ENCODE data around the gene COL4A2.

COL4A2 gene

DNA sequence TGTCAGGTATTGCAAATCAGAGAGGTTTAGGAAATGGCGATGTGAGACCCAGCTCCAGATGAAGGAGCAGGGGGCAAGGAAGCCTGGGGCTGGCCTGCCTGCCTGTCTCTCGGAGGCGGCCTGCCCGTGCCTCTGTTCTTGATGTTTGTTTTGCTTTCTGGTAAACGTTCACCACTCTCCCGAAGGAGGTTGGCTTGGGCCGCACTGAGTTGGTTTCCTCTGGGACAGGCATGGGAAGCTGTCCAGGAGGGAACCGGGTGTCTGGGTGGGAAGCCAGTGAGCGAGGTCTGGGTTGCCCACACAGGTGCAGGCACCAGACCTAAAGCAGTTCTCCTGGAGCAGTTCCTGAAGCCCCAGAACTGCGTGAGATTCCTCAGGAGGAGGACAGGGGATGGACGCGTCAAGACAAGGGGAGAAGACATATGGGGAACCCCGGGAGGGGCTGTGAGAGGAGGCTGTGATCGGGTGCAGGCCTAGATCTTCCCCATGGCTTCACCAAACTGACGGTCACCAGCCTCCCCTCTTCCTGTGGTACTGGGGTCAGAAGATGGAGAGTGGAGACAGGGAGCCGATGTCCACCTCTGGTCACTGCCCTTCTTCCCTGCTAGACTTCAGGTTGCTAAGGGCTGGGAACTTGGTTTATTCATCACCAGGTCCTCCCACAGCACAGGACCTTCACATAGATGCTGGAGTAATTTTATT, 15.2 kb downstream of the COL4A2 start:
- DNase-seq (ENCODE audit: low spot score): no peak

DNA sequence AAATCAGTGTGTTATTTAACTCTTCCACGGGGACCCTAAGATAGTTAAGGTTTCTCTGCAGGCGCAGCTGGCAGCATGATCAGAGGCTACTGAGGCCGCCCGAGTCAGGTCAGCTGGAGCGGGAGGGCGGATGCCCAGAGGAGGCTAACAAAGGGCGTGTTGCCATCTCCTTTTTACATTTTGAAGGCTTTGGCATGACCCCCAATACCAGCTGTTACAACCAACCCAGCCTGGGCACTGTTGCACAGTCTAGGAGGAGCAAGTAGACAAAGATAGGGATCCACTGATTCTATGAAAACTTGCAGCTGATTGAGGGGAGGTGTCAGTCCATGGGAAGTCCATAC, 15.7 kb downstream of the COL4A2 start:
- no peak for DNase-seq (ENCODE audit: low spot score)

DNA sequence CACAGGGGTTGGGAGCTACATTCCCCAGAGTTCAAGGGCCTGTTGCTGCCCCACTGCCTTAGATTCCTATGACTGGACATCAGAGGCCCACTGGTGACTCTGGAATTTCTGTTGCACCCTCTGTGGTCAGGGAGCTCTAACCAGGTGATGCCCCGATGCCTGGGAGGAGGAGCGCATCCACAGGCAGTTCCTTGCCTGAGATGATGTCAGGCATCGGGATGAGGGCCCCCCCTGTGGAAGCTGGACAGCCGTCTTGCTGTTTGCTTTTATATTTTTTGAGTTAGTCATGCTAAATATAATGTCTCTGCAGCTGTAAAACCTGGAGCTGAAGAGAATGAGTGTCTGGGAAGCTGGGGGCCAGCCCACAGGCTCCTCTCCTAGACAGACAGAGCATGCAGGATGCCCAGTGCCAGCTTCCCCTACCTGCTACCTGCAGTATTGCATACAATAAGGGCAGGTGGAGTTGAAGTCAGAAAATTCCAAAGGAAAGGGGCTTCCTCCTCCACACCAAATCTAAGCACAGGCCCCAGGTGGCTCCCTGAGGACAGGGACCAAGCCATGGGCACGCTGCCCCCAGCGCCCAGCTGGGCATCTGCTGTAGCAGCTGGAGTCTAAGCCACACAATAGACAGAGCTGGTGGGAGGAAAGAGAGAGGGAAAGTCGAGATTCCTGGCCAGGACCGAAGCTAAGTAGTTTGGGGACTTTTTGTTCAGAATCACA, 16.2 kb downstream of the COL4A2 start:
- DNase-seq (ENCODE audit: low spot score): no peak

DNA sequence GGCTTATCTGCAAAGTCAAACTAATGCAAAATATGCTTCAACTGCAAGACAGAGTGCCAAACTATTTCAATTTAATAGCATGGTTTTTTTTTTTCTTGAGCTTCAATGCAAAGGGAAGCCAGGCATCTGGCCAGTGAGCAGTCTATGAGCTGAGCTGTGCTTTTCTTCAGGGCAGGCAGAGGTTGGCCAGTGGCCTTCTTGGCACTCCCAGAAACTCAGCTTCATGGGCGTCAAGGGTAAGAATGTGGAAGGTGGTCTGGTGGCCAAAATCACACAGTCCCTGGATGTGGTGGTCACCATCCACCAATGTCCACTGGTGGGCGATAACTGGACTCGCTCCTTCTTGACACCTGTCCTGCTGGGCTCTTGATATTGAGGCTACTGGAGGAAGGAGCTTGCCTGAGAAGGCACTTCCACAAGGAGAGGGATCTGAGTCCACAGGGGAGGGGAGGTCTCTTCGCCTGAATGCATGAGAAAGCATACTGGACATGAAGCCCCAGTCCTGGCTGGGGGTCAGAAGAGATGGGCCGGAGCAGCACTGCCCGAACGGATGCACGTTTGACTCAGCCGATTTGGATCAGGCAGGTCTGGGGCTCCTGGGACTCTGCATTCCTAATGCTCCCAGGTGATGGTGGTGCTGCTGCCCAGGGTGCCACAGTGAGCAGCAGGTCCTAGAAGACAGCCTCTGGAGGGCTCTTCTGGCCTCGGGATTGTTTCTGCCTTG, 17.1 kb downstream of the COL4A2 start:
- no peak for DNase-seq (ENCODE audit: low spot score)

DNA sequence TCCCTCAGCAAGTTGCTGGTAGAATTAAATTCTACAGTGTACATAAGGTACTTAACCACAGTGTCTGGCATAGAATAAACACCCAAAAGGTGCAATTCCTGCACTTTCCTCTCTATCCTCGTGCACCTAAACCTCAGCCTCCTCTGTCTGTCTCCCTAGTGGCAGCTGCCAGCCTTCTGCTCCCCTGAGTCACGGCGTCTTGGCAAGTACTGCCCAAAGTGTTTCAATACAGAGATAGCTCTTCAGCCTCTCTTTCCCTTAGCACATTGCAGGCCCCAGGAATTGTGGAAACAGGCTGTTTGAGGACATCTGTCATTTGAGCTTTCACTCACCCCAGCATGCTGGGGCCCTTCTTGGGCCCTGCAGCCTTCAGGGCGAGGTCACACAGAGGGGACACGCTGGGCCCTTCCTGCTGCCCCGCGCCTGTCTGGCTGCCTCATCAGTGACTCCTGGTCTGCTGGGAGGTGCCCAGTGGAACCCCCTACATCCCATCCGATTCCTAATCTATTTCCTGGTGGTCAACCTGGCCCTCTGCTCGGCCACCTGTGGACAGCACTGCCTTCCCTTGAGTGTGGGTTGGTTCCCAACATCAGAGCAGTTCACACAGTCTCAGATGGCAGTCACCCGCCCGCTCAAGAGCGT, 19.3 kb downstream of the COL4A2 start:
- DNase-seq (ENCODE audit: low spot score): no peak

DNA sequence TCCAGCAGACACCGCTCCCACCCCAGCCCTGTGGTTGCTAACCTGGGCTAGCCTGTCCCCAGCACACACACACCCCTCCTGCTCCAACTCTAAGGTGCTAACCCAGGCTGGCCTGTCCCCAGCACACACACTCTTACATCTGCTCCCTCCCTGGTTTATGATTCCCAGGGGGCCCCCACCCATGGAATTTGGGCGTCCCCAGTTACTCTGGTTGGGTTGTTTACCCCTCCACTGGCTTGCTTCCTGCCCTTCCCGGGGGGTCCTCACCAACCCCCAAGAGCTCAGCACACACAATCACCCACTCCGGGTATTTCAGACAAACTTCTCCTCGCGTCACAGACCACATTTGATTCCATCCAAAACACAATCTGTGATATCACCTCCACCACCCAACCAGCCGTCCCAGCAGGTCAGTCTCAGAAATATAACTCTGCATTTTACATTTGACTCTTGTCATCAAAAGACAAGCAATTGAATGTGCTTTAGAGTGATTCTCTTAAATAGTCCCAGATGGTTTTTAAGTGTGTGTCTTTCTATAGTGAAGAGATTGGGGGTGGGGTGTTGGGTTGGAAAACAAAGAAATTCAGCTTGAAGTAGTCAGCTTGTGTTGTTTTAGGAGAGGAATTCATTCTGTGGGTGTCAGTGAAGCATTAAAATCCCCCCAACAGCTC, 20.1 kb downstream of the COL4A2 start:
- DNase-seq (ENCODE audit: low spot score): no peak

DNA sequence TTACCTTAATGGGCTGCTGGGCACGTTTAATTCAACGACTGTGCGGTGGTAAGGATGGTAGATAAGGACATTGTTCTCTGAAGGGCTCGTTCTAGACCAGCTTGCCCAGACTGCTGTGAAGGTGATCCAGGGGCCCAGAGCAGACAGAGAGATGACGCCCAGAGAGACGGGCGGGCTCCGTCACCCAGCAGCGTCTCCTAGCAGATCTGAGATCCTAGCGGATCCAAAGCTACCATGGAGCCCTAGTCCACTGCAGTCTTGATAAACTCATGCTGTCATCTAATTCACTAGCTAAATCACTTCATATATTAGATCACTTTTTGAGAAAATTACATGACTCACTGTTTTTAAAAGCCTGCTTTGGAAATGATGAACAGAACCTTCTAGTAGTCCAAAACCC, 21.5 kb downstream of the COL4A2 start:
- DNase-seq (ENCODE audit: low spot score): no peak

DNA sequence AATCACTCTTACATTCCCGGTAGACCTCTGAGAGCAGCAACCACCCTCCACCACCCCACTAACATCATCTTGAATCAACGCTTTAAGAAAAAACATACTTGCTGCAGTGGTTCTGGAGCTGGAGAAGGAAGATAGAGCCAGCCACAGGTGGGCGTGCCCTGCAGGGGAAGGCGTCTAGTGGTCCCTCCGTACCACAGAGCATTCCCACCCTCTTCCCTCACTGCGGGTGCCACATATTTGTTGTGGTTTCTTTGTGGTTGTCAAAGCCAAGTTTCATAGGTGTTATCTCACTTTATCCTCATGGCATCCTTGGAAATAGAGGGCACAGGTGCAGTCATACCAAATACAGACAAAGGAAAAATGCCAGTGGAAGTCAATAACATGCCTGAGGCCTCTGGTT, 22.2 kb downstream of the COL4A2 start:
- no peak for DNase-seq (ENCODE audit: low spot score)

DNA sequence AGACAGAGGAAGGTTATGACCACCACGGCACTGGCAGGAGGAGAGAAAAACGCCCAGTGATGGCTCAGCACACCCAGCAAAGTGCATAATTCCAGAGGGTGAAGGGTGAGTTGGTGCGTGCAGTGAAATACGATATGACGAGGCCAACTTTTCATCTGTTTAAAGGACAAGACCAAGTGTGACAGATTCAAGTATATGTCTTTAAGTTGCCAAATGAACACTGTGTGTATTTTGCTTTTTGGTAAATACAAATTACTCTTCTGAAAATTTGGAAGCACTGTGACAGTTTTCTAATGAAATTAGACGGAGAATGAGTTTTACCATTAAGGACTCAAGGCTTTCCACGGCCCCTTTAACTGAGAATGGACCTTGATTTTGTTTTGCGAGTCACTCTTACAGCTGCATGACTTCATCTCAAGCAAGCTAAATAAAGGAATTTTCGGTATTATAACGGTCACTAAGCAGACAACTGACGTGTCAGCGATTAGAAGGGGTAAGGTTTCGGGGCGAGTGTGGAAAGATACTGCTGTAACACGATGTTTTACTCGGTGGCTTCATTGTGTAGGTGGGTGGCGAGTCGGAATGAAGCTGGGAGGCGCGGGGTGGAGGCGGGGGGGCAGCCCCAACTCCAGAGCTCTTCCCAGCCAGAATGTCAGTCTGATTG, 22.8 kb downstream of the COL4A2 start:
- no peak for DNase-seq (ENCODE audit: low spot score)

DNA sequence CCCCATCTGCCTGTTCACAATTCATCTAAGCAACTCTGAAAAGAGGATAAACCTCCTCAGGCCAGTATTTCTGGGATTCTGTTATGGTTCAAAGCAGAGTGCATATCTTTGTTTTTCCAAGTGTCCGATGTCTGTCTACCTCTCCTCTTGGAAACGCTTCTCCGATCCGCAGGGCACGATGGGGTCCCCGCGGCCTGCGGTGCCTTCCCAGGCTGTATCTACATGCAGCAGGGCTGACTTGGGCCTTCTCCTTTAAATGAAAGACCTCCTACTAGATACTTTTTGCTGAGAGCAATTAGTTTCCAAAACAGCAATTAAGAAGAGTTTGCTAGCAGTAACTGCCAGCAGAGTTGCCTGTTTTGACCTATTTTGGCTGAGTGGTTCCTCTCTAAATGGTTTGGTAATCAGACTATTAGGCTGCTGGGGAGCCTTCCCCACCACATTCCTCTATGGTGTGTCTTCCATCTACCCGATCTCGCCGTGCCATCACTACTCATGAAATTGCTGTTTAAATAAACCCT, 23.5 kb downstream of the COL4A2 start:
- DNase-seq (ENCODE audit: low spot score): no peak

DNA sequence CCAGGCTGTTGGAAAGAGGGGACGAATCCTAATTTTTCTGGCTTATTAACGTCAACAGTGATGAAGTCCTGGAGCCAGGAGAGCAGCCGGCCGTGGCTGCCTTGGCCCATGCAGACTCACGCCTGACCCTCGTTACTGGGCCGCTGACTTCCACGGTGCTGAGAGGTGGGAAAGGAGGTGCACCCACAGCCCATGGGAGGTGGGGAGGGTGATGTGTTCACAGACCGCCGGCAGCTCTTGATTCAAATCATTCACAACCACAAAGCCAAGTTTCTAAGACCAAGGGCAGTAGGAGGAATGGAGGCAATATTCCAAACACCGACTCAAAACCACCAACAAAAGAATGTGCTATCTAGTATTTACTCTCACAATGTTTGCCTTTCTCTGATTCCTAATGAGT, 24.3 kb downstream of the COL4A2 start:
- DNase-seq (ENCODE audit: low spot score): no peak

DNA sequence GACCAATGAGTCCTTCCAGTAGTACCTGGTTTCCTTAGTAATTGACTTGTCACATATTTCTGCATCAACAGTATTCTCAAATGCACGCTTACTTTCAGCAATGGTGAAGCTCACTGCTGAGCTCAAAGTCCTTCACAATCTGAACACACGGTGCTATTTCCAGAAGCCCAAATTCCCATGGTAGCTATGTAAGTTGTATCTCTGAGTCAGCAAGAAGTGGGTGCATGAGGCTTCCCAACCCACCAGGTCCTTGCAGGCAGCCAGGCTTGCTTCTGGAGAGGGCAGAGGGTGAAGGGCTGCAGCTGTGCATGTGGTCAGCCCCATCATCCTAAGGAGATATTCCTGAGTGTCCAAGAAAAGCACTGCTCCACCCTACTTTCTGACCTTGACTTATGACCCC, 25.7 kb downstream of the COL4A2 start:
- DNase-seq (ENCODE audit: low spot score): no peak

DNA sequence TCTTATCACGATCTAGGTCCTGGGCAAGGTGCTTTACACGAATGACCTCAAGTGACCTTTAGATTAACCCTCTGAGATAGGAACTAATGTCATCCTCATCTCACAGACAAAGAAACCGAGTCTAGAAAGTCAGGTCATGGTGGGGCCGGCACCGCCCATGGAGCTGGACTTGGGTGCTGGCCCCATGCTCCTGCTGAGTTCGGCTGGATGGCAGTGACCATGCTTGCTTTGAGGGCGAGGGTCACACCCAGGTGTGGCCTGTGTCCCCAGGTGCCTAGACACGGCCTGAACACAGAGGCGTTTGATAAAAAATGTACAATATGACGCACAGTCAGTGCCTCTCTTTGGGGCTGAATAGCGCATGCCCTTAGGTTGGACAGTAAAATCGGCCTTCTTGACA, 26.8 kb downstream of the COL4A2 start:
- DNase-seq (ENCODE audit: low spot score): no peak

DNA sequence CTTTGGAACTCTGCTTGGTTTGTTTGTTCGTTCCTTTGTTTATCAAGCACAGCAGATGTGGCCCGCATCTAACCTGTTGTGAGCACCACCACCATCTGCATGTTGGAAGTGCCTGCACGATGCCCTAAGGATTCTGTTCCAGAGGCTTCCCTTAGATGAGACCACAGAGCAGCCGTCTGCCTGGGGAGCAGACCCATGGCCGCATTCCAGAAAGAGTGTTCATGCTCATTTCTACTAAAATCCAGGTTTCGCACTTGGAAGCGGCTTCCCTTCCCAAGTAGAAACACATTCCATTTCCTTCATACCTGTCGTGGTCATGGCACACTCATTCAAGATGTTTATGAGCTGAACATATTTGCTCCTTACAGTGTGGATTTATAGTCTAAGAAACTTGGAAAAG, 27.2 kb downstream of the COL4A2 start:
- no peak for DNase-seq (ENCODE audit: low spot score)

DNA sequence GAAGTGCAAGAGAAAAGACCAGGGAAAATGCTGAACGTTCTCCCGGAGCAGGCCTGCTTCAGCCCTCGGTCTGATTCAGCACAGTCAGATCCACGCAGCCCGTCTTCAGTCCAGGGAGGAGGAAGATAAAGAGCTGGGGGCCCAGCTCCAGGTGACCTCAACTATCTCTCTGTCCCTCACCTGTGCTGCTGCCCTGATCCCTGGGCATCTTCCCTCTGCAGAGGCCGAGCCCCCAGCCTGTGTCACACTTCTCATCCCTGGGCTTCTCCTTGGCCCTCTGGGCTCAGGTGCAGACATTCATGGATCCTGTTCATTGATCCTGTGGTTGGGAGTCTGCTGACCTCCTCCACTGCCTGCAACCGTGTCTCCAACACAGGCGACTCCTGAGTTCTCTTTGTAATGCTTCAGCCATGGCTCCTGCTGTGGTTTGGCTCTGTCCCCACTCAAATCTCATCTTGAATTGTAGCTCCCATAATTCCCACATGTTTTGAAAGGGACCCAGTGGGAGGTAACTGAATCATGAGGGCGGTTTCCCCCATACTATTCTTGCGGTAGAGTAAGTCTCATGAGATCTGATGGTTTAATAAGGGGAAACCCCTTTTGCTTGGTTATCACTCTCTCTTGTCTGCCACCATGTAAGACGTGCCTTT, 27.9 kb downstream of the COL4A2 start:
- DNase-seq (ENCODE audit: low spot score): no peak

DNA sequence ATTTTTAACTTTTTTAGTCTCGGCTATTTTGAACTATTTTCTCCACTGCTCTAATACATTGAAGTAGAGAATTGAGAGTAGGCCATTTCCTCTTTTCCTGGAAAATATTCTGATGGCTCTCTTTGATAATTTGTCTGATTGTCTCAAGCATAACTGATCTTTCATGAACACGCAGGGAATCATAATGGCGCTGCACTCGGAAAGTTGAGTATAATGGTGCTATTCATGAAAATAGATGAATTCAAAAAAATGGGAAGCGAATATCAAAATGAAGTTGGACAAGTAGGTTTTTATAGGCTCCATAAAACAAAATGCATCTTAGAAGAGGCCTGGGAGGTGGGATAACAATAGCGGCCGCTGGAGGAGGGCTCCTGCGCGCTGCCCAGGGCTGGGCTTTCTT, 29.0 kb downstream of the COL4A2 start:
- no peak for DNase-seq (ENCODE audit: low spot score)

DNA sequence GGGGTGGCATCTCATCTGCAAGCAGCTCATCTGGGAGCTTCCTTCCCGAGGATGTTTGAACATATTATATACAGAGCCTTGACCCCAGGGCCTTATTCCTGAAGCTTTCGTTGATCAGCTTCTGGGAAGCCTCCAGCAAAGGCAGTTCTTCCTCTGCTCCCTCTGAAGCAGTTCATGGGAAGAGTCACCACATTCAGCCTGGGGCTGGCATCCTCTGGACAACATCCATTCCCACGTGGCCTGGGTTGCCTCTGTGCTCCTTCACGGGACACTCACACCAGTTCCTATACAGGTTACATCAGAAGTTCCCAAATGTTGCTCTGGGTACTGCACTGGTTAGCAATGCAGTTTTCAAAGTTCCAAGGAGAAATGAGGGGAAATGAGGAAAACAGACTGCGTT, 29.6 kb downstream of the COL4A2 start:
- no peak for DNase-seq (ENCODE audit: low spot score)

DNA sequence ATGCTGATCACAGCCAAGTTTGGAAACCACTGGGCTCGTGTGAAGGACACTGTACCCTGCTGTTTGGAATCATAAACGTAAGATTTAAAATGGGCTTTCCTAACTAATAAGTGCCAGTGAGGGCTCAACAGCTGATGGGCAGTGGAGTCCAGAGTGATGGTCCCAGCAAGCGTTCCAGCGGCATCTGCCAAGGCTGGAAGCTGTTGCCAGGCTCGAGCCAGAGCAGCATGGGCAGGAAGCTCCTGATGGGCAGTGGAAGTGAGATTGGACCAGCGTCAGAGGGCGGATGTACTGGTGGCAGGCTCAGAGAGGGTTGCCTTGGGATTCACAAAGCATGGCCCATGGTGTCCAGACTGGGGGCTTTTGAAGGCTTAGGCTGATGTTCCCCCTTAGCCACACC, 30.2 kb downstream of the COL4A2 start:
- no peak for DNase-seq (ENCODE audit: low spot score)

DNA sequence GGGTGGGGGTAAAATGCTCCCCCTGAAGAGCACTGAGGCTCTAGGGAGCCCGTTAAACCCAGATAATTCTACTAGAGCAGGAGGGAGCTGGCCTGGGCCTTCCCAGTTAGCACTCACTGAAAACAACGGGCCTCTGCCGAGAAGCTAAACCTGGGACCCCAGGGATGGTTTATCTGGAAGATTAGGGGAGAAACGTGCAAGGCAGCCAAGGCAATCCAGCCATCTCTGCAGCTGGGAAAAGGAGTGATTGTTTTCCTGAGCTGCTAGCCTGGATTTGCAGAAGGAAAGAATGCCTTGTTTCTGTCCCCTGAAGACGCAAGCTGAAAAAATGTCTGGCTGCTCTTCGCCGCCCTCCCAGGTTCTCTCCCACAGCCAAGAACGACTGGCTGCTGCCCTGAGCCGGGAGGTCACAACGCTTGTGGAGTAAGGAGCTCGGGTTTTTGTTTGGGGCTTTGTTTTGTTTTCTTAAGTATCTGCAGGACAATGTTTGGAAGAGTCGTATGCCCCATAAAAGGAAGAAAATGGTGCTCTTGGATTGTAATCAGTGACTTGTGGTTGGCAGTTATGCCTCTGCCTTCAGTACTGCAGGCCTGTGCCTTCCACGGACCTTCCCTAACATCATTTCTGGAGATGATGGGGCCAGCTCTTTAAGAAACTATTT, 31.5 kb downstream of the COL4A2 start:
- no peak for DNase-seq (ENCODE audit: low spot score)

DNA sequence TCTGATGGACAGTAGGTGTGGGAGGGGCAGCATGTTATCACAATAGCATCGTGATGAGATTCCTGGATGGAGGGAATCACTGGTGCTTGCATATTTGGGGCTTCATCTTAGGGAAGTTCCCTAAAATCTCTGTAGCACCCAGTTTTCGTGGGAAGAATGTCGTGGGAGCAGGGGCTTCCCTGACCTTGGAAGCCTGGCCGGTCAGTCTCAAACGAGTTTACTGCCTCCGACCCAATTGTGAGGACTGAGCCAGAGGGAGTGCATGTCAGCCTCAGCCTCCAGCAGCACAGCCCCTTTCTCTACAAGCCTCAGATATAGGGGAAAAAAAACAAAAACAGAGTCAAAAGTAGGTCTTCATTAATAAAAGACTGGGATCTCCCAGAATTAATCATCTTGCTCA, 32.2 kb downstream of the COL4A2 start:
- no peak for DNase-seq (ENCODE audit: low spot score)
